HG02623 (cell line): ENCODE measurements around the gene PHLDA2.

Experiments
- ATAC-seq: cut with Tn5 transposase; IDR thresholded peaks from one replicate; pipeline ENCODE4 v1.9.1; 2021; ENCODE audit warnings: moderate library complexity; ENCODE audit not compliant: unreplicated experiment

Gene PHLDA2

DNA sequence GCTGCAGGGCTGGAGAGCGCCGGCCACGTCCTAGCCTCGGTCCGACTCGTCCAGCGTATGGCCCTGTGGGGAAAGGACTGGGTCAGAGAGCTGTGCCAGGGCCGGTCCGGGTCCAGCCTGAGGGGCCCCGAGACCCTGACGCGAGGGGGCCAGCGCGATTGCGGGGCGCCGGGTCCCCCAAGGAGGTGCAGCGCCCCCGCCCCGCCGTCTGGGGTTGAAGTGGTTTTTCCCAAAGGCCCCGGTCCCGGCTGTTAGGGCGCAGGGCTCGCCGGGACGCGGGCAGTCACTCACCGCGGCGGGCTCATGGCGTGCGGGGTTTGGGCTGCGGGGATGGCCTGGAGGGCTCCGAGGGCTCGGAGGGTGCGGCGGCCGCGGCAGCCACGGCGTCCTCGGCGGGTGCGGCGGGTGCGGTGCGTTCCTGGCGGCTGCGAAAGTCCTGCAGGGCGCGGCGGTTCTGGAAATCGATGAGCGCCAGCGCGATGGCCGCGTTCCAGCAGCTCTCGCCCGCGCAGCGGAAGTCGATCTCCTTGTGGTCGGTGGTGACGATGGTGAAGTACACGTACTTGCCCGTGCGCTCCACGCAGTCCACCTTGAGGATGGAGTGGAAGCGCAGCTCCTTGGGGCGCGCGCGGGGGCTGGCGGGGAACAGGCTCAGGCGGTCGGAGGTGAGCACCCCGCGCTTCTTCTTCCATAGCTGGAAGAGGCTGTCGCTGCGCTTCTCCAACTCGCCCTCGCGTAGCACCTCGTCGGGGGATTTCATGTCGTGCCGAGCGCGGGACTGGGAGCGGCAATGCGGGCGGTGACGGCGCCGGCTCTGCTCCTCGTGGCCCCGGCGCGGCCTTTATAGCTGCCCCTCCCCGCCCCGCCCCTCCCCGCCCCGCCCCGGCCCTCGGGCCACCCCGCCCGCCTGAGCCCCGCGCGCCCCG, at the start of gene PHLDA2:
Gene PHLDA2 (minus strand): TSS at position 816 of the 926 bp plus-strand sequence. CDS start 56 bp downstream, at position 760.
- no peak for ATAC-seq

GRCh38 chr11:2977113-2977512, 47.9 kb upstream of the PHLDA2 start:
- ATAC-seq: no peak

- no peak for ATAC-seq
These were observed 47.3 kb upstream of the PHLDA2 start for GRCh38 chr11:2976294-2977063.

DNA sequence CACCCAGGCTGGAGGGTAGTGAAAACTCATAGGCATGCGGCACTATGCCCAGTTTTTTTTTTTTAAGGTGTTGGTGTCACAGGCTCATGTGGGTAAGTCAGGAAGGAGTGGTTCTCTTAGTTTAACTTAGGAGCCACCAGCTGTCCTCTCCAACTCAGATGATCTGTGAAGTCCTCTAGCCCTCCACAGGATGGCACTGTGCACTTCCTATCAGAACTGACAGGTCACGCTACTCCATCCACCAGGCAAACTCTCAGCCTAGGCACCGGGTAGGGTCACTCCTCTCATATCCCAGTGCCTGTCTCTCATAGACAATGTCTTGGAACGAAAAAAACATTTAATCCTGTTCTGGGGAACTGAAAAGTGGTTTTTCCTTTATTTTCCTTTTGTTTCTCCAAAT, 46.4 kb upstream of the PHLDA2 start:
- no peak for ATAC-seq

GRCh38 chr11:2974272-2974671, 45.1 kb upstream of the PHLDA2 start:
- ATAC-seq: no peak

DNA sequence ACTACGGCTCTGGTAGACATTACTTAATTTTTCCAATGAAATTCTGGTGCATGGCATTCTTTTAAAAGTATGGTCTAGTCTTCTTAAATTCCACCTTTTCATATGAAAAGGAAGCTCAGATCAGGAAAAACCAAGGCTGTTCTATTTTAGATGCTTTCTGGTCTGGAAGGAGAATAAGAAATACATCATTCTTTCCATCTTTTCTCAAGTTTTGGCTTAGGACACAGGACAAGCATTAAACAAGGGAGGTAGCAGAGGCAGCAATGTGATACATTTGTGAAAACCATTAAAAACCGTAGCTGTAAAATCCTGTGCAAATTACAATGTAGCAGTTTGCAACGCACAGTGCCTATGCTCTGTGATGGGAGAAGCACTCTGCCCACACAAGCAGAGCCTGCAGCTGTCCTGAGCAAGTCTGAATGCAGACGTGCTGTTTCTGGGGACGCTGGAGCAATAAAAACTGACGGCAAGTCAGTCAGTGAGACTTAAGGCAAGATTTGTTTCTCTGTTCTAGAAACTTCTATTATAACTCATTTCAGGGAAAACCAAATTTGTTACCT, 39.2 kb upstream of the PHLDA2 start:
- ATAC-seq: no peak

- ATAC-seq: no peak
These were observed 35.6 kb upstream of the PHLDA2 start for GRCh38 chr11:2964782-2965181.

DNA sequence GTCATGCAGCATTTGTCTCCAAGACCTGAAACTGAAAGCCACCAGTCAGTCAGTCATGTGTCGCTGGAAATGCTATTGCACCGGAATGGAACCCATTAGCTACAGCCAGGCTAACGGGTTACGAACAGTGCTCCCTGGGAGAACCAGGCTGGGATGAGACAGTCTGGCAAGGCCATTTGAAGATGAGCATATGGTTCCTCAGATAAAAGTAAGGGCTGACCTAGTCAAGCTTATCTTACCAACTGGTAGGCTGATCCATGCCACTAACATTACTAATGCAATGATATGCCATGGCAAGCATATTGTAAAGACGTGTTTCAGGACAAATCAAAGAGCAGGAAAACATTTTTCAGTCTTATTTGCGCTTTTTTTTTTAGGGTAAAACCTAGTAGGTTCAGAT, 34.5 kb upstream of the PHLDA2 start:
- no peak for ATAC-seq

DNA sequence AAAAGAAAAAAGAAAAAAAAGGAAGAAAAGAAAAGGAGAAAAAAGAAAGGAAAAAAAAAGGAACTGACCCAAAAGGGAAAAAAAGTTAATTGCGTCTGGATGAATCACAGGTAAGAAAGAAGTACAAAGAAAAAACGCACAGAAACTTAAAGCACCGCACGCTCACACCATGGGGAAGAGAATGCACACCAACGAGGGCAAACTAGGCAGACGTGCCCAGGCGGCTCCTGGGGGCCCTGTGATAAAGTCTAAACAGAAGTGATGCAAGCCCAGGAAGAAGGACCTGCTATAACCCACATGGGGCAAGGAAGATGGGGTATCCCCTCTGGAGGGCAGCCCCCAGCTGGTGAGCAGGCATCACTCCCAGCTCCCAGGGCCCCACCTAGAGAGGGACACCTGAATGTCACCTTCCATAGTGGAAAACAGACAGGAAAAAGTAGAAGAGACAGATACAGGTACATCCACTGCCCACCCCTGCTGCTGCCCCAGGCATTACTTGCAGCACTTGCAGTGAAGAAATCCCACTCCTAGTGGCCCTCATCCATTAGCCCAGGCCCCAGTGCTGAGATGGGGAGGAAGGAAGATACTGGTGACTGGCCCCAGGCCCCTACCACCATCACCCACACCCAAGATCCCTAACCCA, 34.0 kb upstream of the PHLDA2 start:
- ATAC-seq: no peak

DNA sequence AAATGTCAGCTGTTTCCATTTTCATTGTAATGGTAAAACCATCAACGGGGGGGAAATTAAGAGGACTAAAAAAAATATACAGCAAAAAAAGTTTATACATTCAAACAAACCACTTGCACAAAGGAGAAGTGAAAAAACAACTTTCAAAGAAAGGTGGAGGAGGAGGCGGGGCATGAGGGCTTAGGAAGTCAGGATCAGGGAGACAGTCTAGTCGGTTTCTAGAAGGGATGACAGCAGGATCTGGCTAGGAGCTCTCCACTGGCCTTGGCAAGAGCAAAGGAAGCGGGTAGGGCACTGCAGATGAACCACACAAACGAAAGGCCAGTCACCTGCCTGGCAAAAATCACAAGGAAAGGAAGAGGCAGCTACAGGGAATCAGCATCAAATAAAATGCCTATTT, 31.9 kb upstream of the PHLDA2 start:
- ATAC-seq: no peak

GRCh38 chr11:2960139-2960538, 30.9 kb upstream of the PHLDA2 start:
- ATAC-seq: no peak

- no peak for ATAC-seq
These were observed 29.0 kb upstream of the PHLDA2 start for GRCh38 chr11:2958251-2958650.

GRCh38 chr11:2955906-2956476, 26.8 kb upstream of the PHLDA2 start:
- ATAC-seq: no peak

- ATAC-seq: no peak
These were observed 25.0 kb upstream of the PHLDA2 start for GRCh38 chr11:2954263-2954662.

- ATAC-seq: no peak
These were observed 23.1 kb upstream of the PHLDA2 start for GRCh38 chr11:2952290-2952689.

- ATAC-seq: no peak
These were observed 22.3 kb upstream of the PHLDA2 start for GRCh38 chr11:2951231-2952110.

GRCh38 chr11:2950825-2951224, 21.6 kb upstream of the PHLDA2 start:
- ATAC-seq: no peak

DNA sequence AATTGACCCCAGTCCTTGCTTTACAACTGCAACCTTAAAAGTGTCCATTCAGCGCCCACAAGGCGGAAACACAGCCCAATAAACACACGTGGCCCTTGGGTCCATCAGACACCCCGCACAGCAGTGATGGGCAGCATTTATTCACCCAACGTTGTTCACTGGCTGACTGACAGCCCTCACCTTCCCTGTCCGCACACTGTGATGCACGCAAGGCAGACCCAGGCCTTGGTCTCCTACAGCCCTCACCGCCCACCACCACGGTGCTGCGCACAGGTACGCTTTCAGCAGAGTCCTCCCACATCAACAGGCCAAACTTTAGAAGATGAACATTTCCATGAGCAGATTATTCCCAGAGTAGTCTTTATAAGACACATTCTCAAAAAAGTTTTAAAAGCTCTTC, 20.7 kb upstream of the PHLDA2 start:
- ATAC-seq: no peak

- ATAC-seq: no peak
These were observed 18.5 kb upstream of the PHLDA2 start for GRCh38 chr11:2947744-2948143.

- no peak for ATAC-seq
These were observed 16.6 kb upstream of the PHLDA2 start for GRCh38 chr11:2945757-2946287.
